Upper lobe of right lung (tissue), 1 donor: ENCODE results near the gene MKS1. TPM values are rescaled to one million over a fixed set of nuclear protein-coding genes. Genes with fewer than 3 reads are reported as not detected.

ENCODE experiments used
- ATAC-seq: fragments of 200-7000 bp; cut with Tn5 transposase; one replicate; pipeline ENCODE4 v1.9.1; 2020; ENCODE audit warnings: mild to moderate bottlenecking, moderate library complexity
- DNase-seq: peaks from one replicate; pipeline ENCODE4 v3.0.0-alpha.2; 2020
- H3K27ac ChIP-seq: fragments of 200-600 bp; one replicate; pipeline ENCODE4 v1.8.0; 2022
- H3K27me3 ChIP-seq: fragments of 200-600 bp; one replicate; pipeline ENCODE4 v1.8.0; 2022; ENCODE audit warnings: mild to moderate bottlenecking
- H3K36me3 ChIP-seq: fragments of 200-600 bp; one replicate; pipeline ENCODE4 v1.8.0; 2022
- H3K4me1 ChIP-seq: fragments of 200-600 bp; one replicate; pipeline ENCODE4 v1.8.0; 2022
- H3K4me3 ChIP-seq: fragments of 200-600 bp; one replicate; pipeline ENCODE4 v1.8.0; 2022; ENCODE audit warnings: mild to moderate bottlenecking
- H3K9me3 ChIP-seq: fragments of 200-600 bp; one replicate; pipeline ENCODE4 v1.8.0; 2022
- intact Hi-C: fragments of 100-400 bp; cut with DNase I; formaldehyde crosslinking; loops from one replicate; pipeline ENCODE4 v1.11.0; 2022
- total RNA-seq: library from RNA; stranded (reverse); fragmentation: NEBNext Ultra II Directional; extraction: Animal tissue kit (Norgen Biotek cat#: 25700); gene quantifications from one replicate; pipeline ENCODE4 v1.2.1, GENCODE V29; 2021
- TF ChIP-seq, protein P1 (sequence below): fragments of 200-600 bp; IDR thresholded peaks from one replicate; pipeline ENCODE4 v1.8.0; 2022; ENCODE audit warnings: antibody characterized with exemption
- donor health status: DM: no; HTN: yes; CAD: no; lungs with severe emphysema.

Gene MKS1
- total RNA-seq, 1 donor from 2014 or later = 15.9 TPM

DNA sequence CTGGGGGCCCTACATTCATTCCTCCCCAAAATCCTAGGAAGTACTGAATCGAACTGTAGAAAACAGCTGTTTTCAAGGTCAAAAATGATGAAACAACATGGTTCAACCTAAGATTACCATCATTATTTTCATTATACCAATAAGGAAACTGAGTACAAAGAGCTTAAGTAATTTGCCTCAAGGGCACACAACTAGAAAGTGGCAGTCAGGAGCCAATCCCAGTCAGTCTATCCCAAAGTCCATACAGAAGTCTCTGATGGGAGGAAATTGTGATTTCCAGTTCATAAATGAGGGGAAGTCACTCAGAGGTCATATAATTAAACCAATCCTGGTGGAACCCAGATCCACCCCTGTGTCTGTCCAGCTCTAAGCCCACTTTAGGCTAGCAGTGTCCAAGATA is 27.7 kb upstream of the MKS1 start:
- Histone ChIP-seq H3K27me3 (peaks cover 9% of the 10 kb centered on the region), H3K36me3 (no peaks in the 10 kb centered on the region), H3K27ac (no peak overlapping the region), H3K4me3 (no peak overlapping the region), H3K9me3 (no peaks in the 10 kb centered on the region), H3K4me1 (peaks cover 7% of the 10 kb centered on the region)
- ATAC-seq (no peak), DNase-seq (no peak)
- TF ChIP-seq, protein P1, sequence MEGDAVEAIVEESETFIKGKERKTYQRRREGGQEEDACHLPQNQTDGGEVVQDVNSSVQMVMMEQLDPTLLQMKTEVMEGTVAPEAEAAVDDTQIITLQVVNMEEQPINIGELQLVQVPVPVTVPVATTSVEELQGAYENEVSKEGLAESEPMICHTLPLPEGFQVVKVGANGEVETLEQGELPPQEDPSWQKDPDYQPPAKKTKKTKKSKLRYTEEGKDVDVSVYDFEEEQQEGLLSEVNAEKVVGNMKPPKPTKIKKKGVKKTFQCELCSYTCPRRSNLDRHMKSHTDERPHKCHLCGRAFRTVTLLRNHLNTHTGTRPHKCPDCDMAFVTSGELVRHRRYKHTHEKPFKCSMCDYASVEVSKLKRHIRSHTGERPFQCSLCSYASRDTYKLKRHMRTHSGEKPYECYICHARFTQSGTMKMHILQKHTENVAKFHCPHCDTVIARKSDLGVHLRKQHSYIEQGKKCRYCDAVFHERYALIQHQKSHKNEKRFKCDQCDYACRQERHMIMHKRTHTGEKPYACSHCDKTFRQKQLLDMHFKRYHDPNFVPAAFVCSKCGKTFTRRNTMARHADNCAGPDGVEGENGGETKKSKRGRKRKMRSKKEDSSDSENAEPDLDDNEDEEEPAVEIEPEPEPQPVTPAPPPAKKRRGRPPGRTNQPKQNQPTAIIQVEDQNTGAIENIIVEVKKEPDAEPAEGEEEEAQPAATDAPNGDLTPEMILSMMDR = no peak
- intact Hi-C loops = no loop called here

DNA sequence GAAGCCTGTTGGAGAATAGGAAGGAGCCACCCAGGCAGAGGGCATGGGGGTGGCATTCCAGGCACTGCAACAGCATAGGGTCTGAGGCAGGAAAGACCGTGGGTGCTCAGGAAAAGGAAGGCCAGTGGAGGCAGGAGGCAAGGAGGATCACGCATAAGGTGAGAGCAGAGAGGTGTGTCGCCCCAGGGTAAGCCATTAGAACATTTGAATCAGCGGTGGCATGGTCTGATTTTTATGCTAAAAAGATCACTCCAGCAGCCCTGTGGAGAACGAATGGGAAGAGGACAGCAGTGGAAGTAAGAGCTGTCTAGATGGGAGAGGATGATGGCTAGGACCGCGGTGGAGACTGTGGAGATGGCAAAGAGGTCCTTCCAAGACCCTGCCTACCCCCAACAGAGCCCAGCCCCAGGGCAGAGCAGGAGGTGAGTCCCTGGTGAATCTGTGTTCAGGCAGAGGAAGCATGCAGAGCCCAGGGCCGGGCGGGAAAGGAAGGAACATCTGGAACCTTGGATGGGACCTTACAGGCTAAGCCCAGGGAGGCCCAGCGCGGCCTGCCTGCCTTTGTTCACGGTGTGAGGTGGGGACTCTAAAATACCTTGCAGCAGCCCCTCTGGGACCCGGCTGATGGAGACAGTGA is 27.2 kb upstream of the MKS1 start:
- Histone ChIP-seq H3K27ac (no peak overlapping the region), H3K4me1 (peaks cover 7% of the 10 kb centered on the region), H3K27me3 (peaks cover 14% of the 10 kb centered on the region), H3K36me3 (no peaks in the 10 kb centered on the region), H3K4me3 (no peak overlapping the region), H3K9me3 (no peaks in the 10 kb centered on the region)
- TF ChIP-seq, protein P1 = no peak
- no peak for DNase-seq
- ATAC-seq = no peak
- intact Hi-C loops = no loop called here

DNA sequence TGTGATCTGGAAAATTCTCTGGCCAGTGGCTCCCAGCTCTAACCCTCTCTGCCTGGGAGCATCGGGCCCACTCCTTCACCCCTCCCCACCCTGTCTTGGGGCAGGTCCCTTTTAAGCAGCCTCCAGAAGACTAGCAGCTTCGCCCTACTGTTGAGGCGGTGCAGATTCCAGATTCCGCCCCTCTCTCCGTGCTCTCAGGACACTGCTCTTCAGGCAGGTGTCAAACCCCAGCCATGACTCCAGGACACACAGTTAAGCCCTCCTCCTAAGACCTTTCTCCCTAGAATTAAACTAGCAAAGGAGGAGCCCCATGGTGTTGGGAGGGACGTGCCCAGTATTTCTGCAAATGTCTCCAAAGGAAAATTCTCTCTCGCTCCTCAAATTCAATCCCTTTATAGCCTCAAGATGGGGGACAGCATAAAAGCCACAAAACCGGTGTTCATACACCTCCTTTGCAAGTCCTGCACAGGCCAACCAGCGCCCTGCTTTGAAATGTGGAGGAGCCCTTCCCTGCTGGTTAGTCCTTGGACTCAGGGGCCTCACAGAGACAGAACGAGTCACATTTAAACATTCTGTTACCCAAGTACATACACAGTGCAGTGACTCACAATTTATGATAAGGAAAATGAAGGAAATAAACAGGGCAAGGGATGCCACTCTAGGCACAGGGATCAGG is 26.5 kb upstream of the MKS1 start:
- H3K36me3 ChIP-seq = no peaks in the 10 kb centered on the region
- no peak for DNase-seq
- no peak overlapping the region for H3K4me3 ChIP-seq
- H3K27me3 ChIP-seq = peaks cover 21% of the 10 kb centered on the region
- no peak overlapping the region for H3K27ac ChIP-seq
- TF ChIP-seq, protein P1 = no peak
- peaks cover 7% of the 10 kb centered on the region for H3K4me1 ChIP-seq
- no peaks in the 10 kb centered on the region for H3K9me3 ChIP-seq
- intact Hi-C loops = no loop called here
- ATAC-seq = no peak

GRCh38 chr17:58244963-58245362 is 25.9 kb upstream of the MKS1 start:
- Histone ChIP-seq H3K27me3 (peaks cover 21% of the 10 kb centered on the region), H3K4me3 (no peak overlapping the region), H3K9me3 (no peaks in the 10 kb centered on the region), H3K27ac (no peak overlapping the region), H3K4me1 (peaks cover 7% of the 10 kb centered on the region), H3K36me3 (no peaks in the 10 kb centered on the region)
- TF ChIP-seq, protein P1 = no peak
- no peak for ATAC-seq
- intact Hi-C loops = no loop called here
- no peak for DNase-seq

DNA sequence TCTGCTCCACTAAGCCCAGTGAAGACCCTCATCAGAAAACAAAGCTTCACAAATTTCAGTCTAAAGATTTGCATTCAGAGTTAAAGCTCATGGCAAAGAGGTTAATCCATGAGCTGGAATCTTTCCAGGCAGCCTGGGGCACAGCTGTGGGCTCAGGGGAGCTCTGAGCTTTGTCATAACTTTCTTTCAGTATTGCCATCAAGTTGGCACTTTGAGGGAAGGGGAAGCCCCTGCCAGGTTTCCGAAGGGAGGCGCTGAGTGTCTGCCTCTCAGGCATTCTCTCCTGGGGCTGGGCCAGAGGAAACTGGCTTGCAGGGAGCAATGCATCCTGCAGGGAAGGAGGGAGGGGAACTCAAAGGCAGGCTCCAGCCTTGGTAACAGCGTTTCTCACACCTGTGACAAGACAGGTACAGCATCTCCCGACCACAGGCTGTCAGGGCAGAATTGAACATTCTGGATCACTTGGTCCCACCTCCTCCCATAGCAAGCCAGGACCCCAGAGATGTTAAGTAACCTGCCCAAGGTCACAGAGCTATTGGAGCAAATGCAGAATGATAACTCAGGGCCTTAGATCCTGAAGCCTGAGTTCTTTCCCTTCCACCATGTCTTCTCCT is 23.2 kb upstream of the MKS1 start:
- Histone ChIP-seq H3K4me3 (no peak overlapping the region), H3K9me3 (no peaks in the 10 kb centered on the region), H3K27ac (no peak overlapping the region), H3K36me3 (no peaks in the 10 kb centered on the region), H3K27me3 (peaks cover 21% of the 10 kb centered on the region), H3K4me1 (no peaks in the 10 kb centered on the region)
- intact Hi-C loops = no loop called here
- TF ChIP-seq, protein P1 = no peak
- DNase-seq (no peak), ATAC-seq (no peak)
